ENCODE data around the gene LECT2. TPM values are rescaled to one million over a fixed set of nuclear protein-coding genes. Genes with fewer than 3 reads are reported as not detected.

Gene LECT2
- total and polyA plus RNA-seq, 2 experiments from 2014 or later: 0.45 TPM; not detected in 1

DNA sequence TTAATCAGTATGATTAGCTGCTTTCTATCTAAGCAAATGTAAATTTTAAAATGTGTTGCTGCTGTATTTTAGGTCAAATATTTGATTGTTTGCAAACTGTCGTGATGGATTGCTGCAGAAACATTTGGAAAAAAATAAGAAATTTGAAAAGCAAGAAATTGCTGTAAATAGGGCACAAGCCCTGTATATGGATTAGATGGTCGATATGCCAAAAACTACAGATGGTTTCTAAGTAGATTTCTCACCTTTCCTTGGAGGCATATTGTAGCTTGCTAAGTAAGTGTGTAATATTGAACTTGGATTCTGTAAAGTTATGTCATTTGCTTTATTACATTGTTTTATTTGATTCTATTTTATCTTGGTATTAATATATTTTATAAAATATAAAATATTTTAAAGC is 13.1 kb downstream of the LECT2 start (continued):
- TF ChIP-seq, protein P1, sequence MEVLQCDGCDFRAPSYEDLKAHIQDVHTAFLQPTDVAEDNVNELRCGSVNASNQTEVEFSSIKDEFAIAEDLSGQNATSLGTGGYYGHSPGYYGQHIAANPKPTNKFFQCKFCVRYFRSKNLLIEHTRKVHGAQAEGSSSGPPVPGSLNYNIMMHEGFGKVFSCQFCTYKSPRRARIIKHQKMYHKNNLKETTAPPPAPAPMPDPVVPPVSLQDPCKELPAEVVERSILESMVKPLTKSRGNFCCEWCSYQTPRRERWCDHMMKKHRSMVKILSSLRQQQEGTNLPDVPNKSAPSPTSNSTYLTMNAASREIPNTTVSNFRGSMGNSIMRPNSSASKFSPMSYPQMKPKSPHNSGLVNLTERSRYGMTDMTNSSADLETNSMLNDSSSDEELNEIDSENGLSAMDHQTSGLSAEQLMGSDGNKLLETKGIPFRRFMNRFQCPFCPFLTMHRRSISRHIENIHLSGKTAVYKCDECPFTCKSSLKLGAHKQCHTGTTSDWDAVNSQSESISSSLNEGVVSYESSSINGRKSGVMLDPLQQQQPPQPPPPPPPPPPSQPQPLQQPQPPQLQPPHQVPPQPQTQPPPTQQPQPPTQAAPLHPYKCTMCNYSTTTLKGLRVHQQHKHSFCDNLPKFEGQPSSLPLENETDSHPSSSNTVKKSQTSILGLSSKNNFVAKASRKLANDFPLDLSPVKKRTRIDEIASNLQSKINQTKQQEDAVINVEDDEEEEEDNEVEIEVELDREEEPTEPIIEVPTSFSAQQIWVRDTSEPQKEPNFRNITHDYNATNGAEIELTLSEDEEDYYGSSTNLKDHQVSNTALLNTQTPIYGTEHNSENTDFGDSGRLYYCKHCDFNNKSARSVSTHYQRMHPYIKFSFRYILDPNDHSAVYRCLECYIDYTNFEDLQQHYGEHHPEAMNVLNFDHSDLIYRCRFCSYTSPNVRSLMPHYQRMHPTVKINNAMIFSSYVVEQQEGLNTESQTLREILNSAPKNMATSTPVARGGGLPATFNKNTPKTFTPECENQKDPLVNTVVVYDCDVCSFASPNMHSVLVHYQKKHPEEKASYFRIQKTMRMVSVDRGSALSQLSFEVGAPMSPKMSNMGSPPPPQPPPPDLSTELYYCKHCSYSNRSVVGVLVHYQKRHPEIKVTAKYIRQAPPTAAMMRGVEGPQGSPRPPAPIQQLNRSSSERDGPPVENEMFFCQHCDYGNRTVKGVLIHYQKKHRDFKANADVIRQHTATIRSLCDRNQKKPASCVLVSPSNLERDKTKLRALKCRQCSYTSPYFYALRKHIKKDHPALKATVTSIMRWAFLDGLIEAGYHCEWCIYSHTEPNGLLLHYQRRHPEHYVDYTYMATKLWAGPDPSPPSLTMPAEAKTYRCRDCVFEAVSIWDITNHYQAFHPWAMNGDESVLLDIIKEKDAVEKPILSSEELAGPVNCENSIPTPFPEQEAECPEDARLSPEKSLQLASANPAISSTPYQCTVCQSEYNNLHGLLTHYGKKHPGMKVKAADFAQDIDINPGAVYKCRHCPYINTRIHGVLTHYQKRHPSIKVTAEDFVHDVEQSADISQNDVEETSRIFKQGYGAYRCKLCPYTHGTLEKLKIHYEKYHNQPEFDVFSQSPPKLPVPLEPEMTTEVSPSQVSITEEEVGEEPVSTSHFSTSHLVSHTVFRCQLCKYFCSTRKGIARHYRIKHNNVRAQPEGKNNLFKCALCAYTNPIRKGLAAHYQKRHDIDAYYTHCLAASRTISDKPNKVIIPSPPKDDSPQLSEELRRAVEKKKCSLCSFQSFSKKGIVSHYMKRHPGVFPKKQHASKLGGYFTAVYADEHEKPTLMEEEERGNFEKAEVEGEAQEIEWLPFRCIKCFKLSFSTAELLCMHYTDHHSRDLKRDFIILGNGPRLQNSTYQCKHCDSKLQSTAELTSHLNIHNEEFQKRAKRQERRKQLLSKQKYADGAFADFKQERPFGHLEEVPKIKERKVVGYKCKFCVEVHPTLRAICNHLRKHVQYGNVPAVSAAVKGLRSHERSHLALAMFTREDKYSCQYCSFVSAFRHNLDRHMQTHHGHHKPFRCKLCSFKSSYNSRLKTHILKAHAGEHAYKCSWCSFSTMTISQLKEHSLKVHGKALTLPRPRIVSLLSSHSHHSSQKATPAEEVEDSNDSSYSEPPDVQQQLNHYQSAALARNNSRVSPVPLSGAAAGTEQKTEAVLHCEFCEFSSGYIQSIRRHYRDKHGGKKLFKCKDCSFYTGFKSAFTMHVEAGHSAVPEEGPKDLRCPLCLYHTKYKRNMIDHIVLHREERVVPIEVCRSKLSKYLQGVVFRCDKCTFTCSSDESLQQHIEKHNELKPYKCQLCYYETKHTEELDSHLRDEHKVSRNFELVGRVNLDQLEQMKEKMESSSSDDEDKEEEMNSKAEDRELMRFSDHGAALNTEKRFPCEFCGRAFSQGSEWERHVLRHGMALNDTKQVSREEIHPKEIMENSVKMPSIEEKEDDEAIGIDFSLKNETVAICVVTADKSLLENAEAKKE (CRISPR knock-in tag; IDR thresholded peaks at IDR 0.05): no peak
- TF ChIP-seq ZNF114 (CRISPR knock-in tag; IDR thresholded peaks at IDR 0.05): no peak
- no peak for TF ChIP-seq EZH2 (IDR thresholded peaks at IDR 0.05; ENCODE audit: low read depth, unreplicated experiment)
- TF ChIP-seq, protein P2, sequence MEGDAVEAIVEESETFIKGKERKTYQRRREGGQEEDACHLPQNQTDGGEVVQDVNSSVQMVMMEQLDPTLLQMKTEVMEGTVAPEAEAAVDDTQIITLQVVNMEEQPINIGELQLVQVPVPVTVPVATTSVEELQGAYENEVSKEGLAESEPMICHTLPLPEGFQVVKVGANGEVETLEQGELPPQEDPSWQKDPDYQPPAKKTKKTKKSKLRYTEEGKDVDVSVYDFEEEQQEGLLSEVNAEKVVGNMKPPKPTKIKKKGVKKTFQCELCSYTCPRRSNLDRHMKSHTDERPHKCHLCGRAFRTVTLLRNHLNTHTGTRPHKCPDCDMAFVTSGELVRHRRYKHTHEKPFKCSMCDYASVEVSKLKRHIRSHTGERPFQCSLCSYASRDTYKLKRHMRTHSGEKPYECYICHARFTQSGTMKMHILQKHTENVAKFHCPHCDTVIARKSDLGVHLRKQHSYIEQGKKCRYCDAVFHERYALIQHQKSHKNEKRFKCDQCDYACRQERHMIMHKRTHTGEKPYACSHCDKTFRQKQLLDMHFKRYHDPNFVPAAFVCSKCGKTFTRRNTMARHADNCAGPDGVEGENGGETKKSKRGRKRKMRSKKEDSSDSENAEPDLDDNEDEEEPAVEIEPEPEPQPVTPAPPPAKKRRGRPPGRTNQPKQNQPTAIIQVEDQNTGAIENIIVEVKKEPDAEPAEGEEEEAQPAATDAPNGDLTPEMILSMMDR (conservative IDR thresholded peaks at IDR 0.05; ENCODE audit: low read depth in 2 of 2): no peak
- TF ChIP-seq CREB1 (CRISPR knock-in tag; IDR thresholded peaks at IDR 0.05; ENCODE audit: low read depth): no peak
- TF ChIP-seq EZH2phosphoT487 (IDR thresholded peaks at IDR 0.05; ENCODE audit: unreplicated experiment): no peak

DNA sequence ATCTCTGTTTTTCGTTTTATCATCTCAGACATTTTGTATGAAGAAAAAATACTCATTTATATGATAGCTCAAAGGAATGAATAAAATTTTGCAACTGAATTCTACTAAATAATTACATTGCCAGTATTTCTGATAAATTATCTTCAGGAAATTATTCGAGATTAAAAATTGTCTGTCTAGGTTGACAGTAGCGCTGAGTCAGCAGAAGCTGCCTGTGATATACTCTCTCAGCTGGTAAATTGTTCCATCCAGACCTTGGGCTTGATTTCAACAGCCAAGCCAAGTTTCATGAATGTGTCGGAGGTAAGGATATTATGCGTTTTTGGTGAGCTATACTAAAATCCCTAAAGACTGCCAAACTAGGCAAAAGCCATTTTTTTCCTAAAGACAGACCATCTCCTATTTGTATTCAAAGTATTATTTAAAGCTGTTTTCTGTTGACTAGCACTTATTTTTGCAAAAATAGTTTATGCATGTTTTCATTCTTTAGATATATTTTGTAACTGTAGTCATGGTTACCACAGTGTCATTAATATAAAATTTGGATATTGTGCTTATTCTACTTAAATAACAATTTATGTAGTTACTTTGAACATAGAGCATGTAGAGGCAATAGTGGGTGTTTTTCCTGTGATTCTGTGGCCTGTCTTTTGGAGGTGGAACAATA is 17.4 kb downstream of the LECT2 start:
- Mint-ChIP-seq H3K4me1 (peaks cover 2% of the 10 kb centered on the region; the same call in 2 of the 3 replicates), H3K9me3 (no peaks in the 10 kb centered on the region), H3K4me3 (no peak overlapping the region), H3K36me3 (ENCODE audit: low read depth) (no peaks in the 10 kb centered on the region), H3K27ac (no peak overlapping the region), H3K27me3 (ENCODE audit: insufficient read depth, low read depth, poor library complexity) (peaks cover 4% of the 10 kb centered on the region)
- DNase-seq (ENCODE audit: low spot score): no peak
- Histone ChIP-seq H3K27ac (ENCODE audit: low read depth) (no peak overlapping the region), H2AFZ (no peak overlapping the region), H3K79me2 (replicated peaks; ENCODE audit: insufficient read depth) (no peaks in the 10 kb centered on the region), H3F3A (replicated peaks; ENCODE audit: low read depth) (no peaks in the 10 kb centered on the region), H3K4me1 (ENCODE audit: insufficient read depth) (no peaks in the 10 kb centered on the region), H3K27me3 (ENCODE audit: insufficient read depth) (peaks cover 12% of the 10 kb centered on the region), H4K20me1 (replicated peaks; ENCODE audit: insufficient read depth) (0 out of 2 replicates have a peak, but pooled peaks cover 4% of the 10 kb centered on the region), H3K9me2 (ENCODE audit: insufficient read depth) (no peaks in the 10 kb centered on the region), H3K4me2 (no peak overlapping the region), H3K36me3 (ENCODE audit: insufficient read depth) (no peaks in the 10 kb centered on the region), H3K4me3 (no peak overlapping the region)
- ATAC-seq: no peak
- TF ChIP-seq, protein P2 (conservative IDR thresholded peaks at IDR 0.05; ENCODE audit: low read depth in 2 of 2): no peak
- TF ChIP-seq, protein P3, sequence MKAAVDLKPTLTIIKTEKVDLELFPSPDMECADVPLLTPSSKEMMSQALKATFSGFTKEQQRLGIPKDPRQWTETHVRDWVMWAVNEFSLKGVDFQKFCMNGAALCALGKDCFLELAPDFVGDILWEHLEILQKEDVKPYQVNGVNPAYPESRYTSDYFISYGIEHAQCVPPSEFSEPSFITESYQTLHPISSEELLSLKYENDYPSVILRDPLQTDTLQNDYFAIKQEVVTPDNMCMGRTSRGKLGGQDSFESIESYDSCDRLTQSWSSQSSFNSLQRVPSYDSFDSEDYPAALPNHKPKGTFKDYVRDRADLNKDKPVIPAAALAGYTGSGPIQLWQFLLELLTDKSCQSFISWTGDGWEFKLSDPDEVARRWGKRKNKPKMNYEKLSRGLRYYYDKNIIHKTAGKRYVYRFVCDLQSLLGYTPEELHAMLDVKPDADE (IDR thresholded peaks at IDR 0.05): no peak
- TF ChIP-seq ZNF114 (CRISPR knock-in tag; IDR thresholded peaks at IDR 0.05): no peak
- TF ChIP-seq, protein P4, sequence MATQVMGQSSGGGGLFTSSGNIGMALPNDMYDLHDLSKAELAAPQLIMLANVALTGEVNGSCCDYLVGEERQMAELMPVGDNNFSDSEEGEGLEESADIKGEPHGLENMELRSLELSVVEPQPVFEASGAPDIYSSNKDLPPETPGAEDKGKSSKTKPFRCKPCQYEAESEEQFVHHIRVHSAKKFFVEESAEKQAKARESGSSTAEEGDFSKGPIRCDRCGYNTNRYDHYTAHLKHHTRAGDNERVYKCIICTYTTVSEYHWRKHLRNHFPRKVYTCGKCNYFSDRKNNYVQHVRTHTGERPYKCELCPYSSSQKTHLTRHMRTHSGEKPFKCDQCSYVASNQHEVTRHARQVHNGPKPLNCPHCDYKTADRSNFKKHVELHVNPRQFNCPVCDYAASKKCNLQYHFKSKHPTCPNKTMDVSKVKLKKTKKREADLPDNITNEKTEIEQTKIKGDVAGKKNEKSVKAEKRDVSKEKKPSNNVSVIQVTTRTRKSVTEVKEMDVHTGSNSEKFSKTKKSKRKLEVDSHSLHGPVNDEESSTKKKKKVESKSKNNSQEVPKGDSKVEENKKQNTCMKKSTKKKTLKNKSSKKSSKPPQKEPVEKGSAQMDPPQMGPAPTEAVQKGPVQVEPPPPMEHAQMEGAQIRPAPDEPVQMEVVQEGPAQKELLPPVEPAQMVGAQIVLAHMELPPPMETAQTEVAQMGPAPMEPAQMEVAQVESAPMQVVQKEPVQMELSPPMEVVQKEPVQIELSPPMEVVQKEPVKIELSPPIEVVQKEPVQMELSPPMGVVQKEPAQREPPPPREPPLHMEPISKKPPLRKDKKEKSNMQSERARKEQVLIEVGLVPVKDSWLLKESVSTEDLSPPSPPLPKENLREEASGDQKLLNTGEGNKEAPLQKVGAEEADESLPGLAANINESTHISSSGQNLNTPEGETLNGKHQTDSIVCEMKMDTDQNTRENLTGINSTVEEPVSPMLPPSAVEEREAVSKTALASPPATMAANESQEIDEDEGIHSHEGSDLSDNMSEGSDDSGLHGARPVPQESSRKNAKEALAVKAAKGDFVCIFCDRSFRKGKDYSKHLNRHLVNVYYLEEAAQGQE (IDR thresholded peaks at IDR 0.05; ENCODE audit: unreplicated experiment): no peak
